ENCODE data around the gene ATPAF1. TPM values are rescaled to one million over a fixed set of nuclear protein-coding genes. Genes with fewer than 3 reads are reported as not detected.
A peak's percentile ranks its signal among the peaks of the same experiment; 100 is the strongest.

ATPAF1 gene
- total and polyA plus RNA-seq, 7 donors = 60.9 to 156 (median 100) TPM

DNA sequence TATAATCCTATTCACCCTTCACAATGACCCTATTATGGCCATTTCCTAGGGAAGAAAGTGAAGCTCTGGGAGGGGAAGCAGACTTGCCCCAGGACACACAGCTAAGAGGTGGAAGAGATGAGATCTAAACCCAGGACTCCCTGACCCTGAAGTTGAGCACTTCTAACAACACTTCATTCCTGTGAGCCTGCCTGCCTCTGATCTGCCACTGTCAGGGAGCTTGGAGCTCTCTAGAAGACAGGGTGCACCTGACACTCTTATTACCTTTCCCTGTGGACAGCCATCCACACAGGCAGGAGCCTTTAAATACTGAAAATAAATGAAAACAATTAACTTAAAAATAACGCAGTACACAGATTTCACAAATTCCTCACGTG, 64.7 kb downstream of the ATPAF1 start:
- Histone ChIP-seq H3K27ac (peak overlapping the region; percentile 77), H3K36me3 (ENCODE audit: insufficient read depth in 1 of 2, low read depth in 1 of 2) (peaks cover under 1 to 8% of the 10 kb centered on the region in 2 donors), H3K9me3 (no peaks in the 10 kb centered on the region), H3K4me3 (peak overlapping the region; percentile 90), H3K27me3 (ENCODE audit: insufficient read depth in 3 of 3, low read length in 2 of 3) (no peaks in the 10 kb centered on the region), H3K4me1 (peaks cover 48% of the 10 kb centered on the region)
- peak in 2 of 4 donors; percentile 16 to 17 for ATAC-seq
- TF ChIP-seq, protein P1, sequence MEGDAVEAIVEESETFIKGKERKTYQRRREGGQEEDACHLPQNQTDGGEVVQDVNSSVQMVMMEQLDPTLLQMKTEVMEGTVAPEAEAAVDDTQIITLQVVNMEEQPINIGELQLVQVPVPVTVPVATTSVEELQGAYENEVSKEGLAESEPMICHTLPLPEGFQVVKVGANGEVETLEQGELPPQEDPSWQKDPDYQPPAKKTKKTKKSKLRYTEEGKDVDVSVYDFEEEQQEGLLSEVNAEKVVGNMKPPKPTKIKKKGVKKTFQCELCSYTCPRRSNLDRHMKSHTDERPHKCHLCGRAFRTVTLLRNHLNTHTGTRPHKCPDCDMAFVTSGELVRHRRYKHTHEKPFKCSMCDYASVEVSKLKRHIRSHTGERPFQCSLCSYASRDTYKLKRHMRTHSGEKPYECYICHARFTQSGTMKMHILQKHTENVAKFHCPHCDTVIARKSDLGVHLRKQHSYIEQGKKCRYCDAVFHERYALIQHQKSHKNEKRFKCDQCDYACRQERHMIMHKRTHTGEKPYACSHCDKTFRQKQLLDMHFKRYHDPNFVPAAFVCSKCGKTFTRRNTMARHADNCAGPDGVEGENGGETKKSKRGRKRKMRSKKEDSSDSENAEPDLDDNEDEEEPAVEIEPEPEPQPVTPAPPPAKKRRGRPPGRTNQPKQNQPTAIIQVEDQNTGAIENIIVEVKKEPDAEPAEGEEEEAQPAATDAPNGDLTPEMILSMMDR (IDR thresholded peaks at IDR 0.05) = no peak
- 0 to 2% (median 0%) methylated on average over 2 of the region's 2 CpGs for WGBS, 3 donors
- no peak for DNase-seq
- intact Hi-C loops (cut with DNase I) = no loop called here

DNA sequence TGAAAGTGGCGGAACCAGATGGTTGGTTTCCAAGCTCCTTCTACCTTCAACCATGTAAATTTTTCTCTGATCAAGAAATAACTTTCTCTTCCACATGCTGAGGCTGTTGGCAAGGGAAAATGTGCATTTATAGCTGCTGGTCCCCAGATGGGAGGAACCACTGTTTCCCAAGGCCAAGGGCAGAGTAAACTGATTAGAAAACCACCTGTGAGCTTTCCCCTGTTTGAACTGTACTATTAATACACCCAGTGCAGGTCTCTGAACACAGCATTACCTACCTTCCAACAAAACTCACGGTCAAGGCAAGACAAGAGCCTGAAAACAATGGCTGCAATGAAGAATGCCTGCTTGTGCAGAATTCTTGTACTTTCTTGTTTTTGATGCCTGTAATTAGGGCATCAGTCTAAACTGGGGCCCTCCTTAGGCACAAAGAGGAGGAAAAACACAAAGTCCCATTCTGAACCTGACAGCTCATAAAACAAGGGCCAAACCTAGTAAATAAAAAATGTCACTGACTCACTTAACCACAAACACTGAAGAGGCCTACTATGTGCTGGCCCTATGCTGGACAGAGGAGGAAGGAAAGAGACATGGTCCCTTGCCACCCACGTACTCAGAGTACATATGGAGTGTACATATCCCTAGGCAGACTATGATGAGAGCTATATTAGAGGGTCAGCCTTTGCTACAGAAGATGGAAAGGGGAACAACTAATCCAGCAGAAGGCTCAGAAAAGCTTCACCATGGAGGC, 66.7 kb downstream of the ATPAF1 start:
- Histone ChIP-seq H3K9me3 (no peaks in the 10 kb centered on the region), H3K27ac (no peak overlapping the region), H3K27me3 (ENCODE audit: insufficient read depth in 3 of 3, low read length in 2 of 3) (no peaks in the 10 kb centered on the region), H3K4me1 (peaks cover 33% of the 10 kb centered on the region), H3K4me3 (no peak overlapping the region), H3K36me3 (ENCODE audit: insufficient read depth in 1 of 2, low read depth in 1 of 2) (no peaks in the 10 kb centered on the region)
- DNase-seq (no peak), ATAC-seq (no peak)
- 77 to 86% (median 81%) methylated on average over 3 of the region's 3 CpGs for WGBS, 3 donors
- TF ChIP-seq, protein P1 (IDR thresholded peaks at IDR 0.05) = no peak
- intact Hi-C loops (cut with DNase I) = no loop called here

DNA sequence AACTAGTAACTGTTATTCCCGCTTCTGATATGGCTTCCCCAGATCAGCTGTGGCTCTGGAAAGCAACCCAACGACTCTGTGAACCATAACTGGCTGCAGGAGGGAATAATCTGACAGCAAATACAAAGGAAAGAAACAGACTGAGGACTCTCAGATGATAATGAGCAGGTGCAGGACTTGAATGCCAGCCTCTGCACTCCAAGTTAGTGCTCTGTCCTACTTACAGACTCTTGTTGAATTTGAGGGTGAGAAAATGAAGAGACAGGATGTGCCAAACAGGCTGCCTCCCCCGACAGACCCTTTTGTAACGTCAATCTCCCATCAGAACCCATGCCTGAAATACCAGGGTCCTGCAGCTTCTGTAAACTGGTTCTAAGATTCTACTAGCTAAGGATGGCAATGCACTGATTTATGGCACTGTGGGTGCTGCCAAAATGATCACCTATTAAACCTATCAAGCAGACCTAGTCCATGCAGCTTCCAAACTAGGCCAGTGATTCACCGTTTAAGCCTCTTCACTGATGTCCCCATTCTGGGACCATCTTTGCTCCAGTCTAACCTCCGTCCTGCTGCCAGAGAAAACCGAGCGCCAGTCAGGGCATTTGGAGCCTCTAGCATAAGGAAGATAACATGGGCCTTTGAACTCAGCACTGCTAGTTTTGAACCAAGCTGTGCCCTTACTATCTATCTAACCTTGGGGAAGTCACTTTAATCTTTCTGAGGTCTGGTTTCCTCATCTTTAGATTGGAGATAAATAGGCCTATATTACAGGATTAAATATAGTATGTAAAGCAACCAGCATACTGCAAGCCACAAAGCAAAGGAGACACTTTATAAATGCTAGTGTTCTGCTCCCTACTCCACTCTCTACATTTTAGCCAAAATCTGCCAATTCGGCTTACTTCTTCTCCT, 68.8 kb downstream of the ATPAF1 start:
- DNase-seq (no peak), ATAC-seq (peak; percentile 56 to 65 (median 58))
- Histone ChIP-seq H3K27me3 (ENCODE audit: insufficient read depth in 3 of 3, low read length in 2 of 3) (no peaks in the 10 kb centered on the region), H3K27ac (peak overlapping the region; percentile 43), H3K4me3 (no peak overlapping the region), H3K36me3 (ENCODE audit: insufficient read depth in 1 of 2, low read depth in 1 of 2) (no peaks in the 10 kb centered on the region), H3K9me3 (no peaks in the 10 kb centered on the region), H3K4me1 (peaks cover 28% of the 10 kb centered on the region)
- TF ChIP-seq, protein P1 (IDR thresholded peaks at IDR 0.05) = no peak
- intact Hi-C loops (cut with DNase I) = no loop called here
- WGBS, 3 donors = 41 to 55% (median 44%) methylated on average over 9 of the region's 9 CpGs

DNA sequence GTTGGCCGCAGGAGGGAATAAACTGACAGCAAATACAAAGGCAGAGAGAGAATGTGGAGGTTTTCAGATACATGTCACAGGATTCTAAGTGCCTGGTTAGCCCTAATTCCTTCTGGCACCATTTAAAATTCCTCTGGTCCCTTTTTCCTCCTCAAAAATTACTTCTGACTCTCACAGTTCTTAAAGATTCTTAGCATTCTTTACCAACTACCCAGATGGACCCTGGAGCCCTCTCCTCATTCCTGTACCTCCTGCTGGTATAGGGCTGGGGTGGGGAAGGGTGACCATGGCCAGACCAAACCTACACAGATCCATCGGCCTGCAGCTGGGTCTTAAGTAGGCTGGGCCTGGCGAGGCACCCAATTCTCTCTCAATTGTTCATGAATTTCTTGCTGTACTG, 71.3 kb downstream of the ATPAF1 start:
- ATAC-seq = no peak
- Histone ChIP-seq H3K4me1 (peaks cover 18% of the 10 kb centered on the region), H3K36me3 (ENCODE audit: insufficient read depth in 1 of 2, low read depth in 1 of 2) (peaks cover 2 to 24% of the 10 kb centered on the region in 2 donors), H3K27me3 (ENCODE audit: insufficient read depth in 3 of 3, low read length in 2 of 3) (no peaks in the 10 kb centered on the region), H3K9me3 (no peaks in the 10 kb centered on the region), H3K27ac (no peak overlapping the region), H3K4me3 (no peak overlapping the region)
- WGBS, 3 donors = 77 to 88% (median 80%) methylated on average over 3 of the region's 3 CpGs
- DNase-seq = no peak
- TF ChIP-seq, protein P1 (IDR thresholded peaks at IDR 0.05) = no peak
- intact Hi-C loops (cut with DNase I) = no loop called here

Measured in psoas muscle (tissue), 8 donors.